GM12872 (cell line): ENCODE data around the gene TARS3.

Experiments
- CTCF ChIP-seq: IDR thresholded peaks from 3 replicates; pipeline ENCODE4 v1.5.1; 2011; ENCODE audit warnings: low read depth, mild to moderate bottlenecking, low read length, moderate library complexity; ENCODE audit not compliant: insufficient read depth

Gene TARS3

GRCh38 chr15:101660005-101660404 lies 64.3 kb downstream of the TARS3 start:
- no peak for TF ChIP-seq CTCF

GRCh38 chr15:101657968-101658784 lies 66.1 kb downstream of the TARS3 start:
- no peak for TF ChIP-seq CTCF

GRCh38 chr15:101657171-101657570 lies 67.1 kb downstream of the TARS3 start:
- no peak for TF ChIP-seq CTCF

- TF ChIP-seq CTCF: peak; percentile 72
Measured at GRCh38 chr15:101654624-101655337, 69.5 kb downstream of the TARS3 start.

GRCh38 chr15:101654171-101654570 lies 70.1 kb downstream of the TARS3 start:
- no peak for TF ChIP-seq CTCF

- no peak for TF ChIP-seq CTCF
Measured at GRCh38 chr15:101652786-101653430, 71.4 kb downstream of the TARS3 start.

- peak; percentile 62 for TF ChIP-seq CTCF
Measured at GRCh38 chr15:101652098-101652785, 72.0 kb downstream of the TARS3 start, which contains the start of gene TM2D3. Gene TM2D3 (minus strand): TSS chr15:101652381. CDS start chr15:101652361, 20 bp downstream.
